Mesenchymal stem cell (in vitro differentiated cells and primary cell): ENCODE measurements around the gene TOR4A.

Experiments used
- DNase-seq: peaks from one replicate; pipeline ENCODE4 v3.0.0-alpha.2; 2013
- H2AFZ ChIP-seq: one replicate; pipeline ENCODE4 v1.6.1; 2013; ENCODE audit warnings: low read depth, mild to moderate bottlenecking, control low read depth, inconsistent platforms, low read length, moderate library complexity
- H2AK5ac ChIP-seq: 2 replicates; pipeline ENCODE4 v1.6.1; 2013; ENCODE audit warnings: low read length, moderate library complexity, mild to moderate bottlenecking, inconsistent platforms; ENCODE audit not compliant: severe bottlenecking
- H2BK120ac ChIP-seq: one replicate; pipeline ENCODE4 v1.6.1; 2013; ENCODE audit warnings: low read depth, mild to moderate bottlenecking, inconsistent platforms, low read length, moderate library complexity
- H2BK12ac ChIP-seq, 2 experiments: one replicate each; pipeline ENCODE4 v1.6.1; 2013; ENCODE audit warnings: inconsistent platforms in 2 of 2, low read length in 2 of 2, mild to moderate bottlenecking in 2 of 2, moderate library complexity in 2 of 2, control low read depth in 1 of 2
- H2BK15ac ChIP-seq: one replicate; pipeline ENCODE4 v1.6.1; 2013; ENCODE audit warnings: mild to moderate bottlenecking, low read depth, inconsistent platforms; ENCODE audit not compliant: poor library complexity, severe bottlenecking
- H2BK5ac ChIP-seq: 2 replicates; pipeline ENCODE4 v1.6.1; 2013; ENCODE audit warnings: low read depth, mild to moderate bottlenecking, low read length, control low read depth, inconsistent platforms; ENCODE audit not compliant: poor library complexity, severe bottlenecking
- H3K14ac ChIP-seq, 2 experiments: one replicate each; pipeline ENCODE4 v1.6.1; 2013; ENCODE audit warnings: inconsistent platforms in 2 of 2, low read length in 2 of 2, control low read depth in 1 of 2, mild to moderate bottlenecking in 1 of 2, moderate library complexity in 1 of 2
- H3K18ac ChIP-seq, 2 experiments: one replicate each; pipeline ENCODE4 v1.6.1; 2013; ENCODE audit warnings: inconsistent platforms in 2 of 2, low read length in 2 of 2, control low read depth in 1 of 2, low read depth in 1 of 2, mild to moderate bottlenecking in 1 of 2
- H3K23ac ChIP-seq, 2 experiments: one replicate each; pipeline ENCODE4 v1.6.1; 2013; ENCODE audit warnings: inconsistent platforms in 2 of 2, low read length in 2 of 2, mild to moderate bottlenecking in 2 of 2, moderate library complexity in 2 of 2, control low read depth in 1 of 2
- H3K27ac ChIP-seq: 2 replicates; pipeline ENCODE4 v1.5.1; 2013; ENCODE audit warnings: mild to moderate bottlenecking, moderate library complexity, low read length, control low read depth, inconsistent platforms; ENCODE audit not compliant: poor library complexity, severe bottlenecking
- H3K27me3 ChIP-seq, 2 experiments: 2 replicates each; pipeline versions ENCODE4 v1.6.1 to v1.7.0; 2013; ENCODE audit warnings: low read length in 2 of 2, mild to moderate bottlenecking in 2 of 2, moderate library complexity in 2 of 2, control low read depth in 1 of 2, inconsistent platforms in 1 of 2; ENCODE audit not compliant: control insufficient read depth in 1 of 2, insufficient read depth in 1 of 2
- H3K36me3 ChIP-seq, 2 experiments: 2 replicates each; pipeline versions ENCODE4 v1.6.1 to v1.7.0; 2013; ENCODE audit warnings: low read length in 2 of 2, control low read depth in 1 of 2, inconsistent platforms in 1 of 2, low read depth in 1 of 2, mild to moderate bottlenecking in 1 of 2; ENCODE audit not compliant: insufficient read depth in 2 of 2, control insufficient read depth in 1 of 2
- H3K4ac ChIP-seq, 2 experiments: one replicate each; pipeline ENCODE4 v1.6.1; 2013; ENCODE audit warnings: inconsistent platforms in 2 of 2, low read length in 2 of 2, mild to moderate bottlenecking in 2 of 2, moderate library complexity in 2 of 2, control low read depth in 1 of 2, low read depth in 1 of 2
- H3K4me1 ChIP-seq: 2 replicates; pipeline ENCODE4 v1.6.1; 2013; ENCODE audit warnings: low read depth, low read length, control low read depth; ENCODE audit not compliant: control insufficient read depth, insufficient read depth
- H3K4me2 ChIP-seq: 2 replicates; pipeline ENCODE4 v1.6.1; 2013; ENCODE audit warnings: low read length, mild to moderate bottlenecking, inconsistent platforms; ENCODE audit not compliant: poor library complexity, severe bottlenecking
- H3K4me3 ChIP-seq, 2 experiments: 2 replicates each; pipeline versions ENCODE4 v1.5.1 to v1.7.0; 2013; ENCODE audit warnings: low read length in 2 of 2, mild to moderate bottlenecking in 2 of 2, control low read depth in 1 of 2, low read depth in 1 of 2; ENCODE audit not compliant: insufficient read depth in 1 of 2
- H3K79me1 ChIP-seq: replicated peaks from 2 replicates; pipeline ENCODE4 v1.6.1; 2013; ENCODE audit warnings: mild to moderate bottlenecking, control low read depth, low read length, inconsistent platforms; ENCODE audit not compliant: poor library complexity, severe bottlenecking
- H3K9ac ChIP-seq: 2 replicates; pipeline ENCODE4 v1.7.0; 2013; ENCODE audit warnings: mild to moderate bottlenecking, low read length, moderate library complexity
- H3K9me3 ChIP-seq: 2 replicates; pipeline ENCODE4 v1.7.0; 2013; ENCODE audit warnings: mild to moderate bottlenecking, low read length; ENCODE audit not compliant: control insufficient read depth
- H4K8ac ChIP-seq: one replicate; pipeline ENCODE4 v1.6.1; 2013; ENCODE audit warnings: inconsistent platforms, mild to moderate bottlenecking, low read length, moderate library complexity
- H4K91ac ChIP-seq: one replicate; pipeline ENCODE4 v1.6.1; 2013; ENCODE audit warnings: mild to moderate bottlenecking, low read length, inconsistent platforms
- WGBS: methylation state at CpG from one replicate; pipeline ENCODE4 v1.1.7; 2013; ENCODE audit warnings: mixed read lengths; 5-methylcytosine and 5-hydroxymethylcytosine counted together

The TOR4A gene

GRCh38 chr9:137272241-137273094, 5.1 kb upstream of the TOR4A start:
- Histone ChIP-seq H3K27ac (no peak overlapping the region), H4K91ac (peak overlapping the region; percentile 57), H3K4me3 (no peak overlapping the region), H3K27me3 (no peaks in the 10 kb centered on the region), H2BK5ac (no peak overlapping the region), H3K4ac (peak overlapping the region in 1 of 2 experiments; percentile 59), H3K4me2 (no peak overlapping the region), H3K79me1 (peaks cover 39% of the 10 kb centered on the region), H3K18ac (peak overlapping the region in 1 of 2 experiments; percentile 51), H3K4me1 (peaks cover 43% of the 10 kb centered on the region), H2BK15ac (no peak overlapping the region), H4K8ac (no peak overlapping the region), H3K23ac (no peak overlapping the region), H3K14ac (no peak overlapping the region), H2AK5ac (no peak overlapping the region), H2BK120ac (peak overlapping the region; percentile 42), H3K9me3 (no peaks in the 10 kb centered on the region), H3K36me3 (peaks cover 52 to 70% of the 10 kb centered on the region in 2 experiments), H3K9ac (no peak overlapping the region), H2AFZ (no peak overlapping the region), H2BK12ac (no peak overlapping the region)
- WGBS = 94% methylated on average over 39 of the region's 39 CpGs
- DNase-seq = no peak

- H4K91ac ChIP-seq = peak overlapping the region; percentile 44
- no peak overlapping the region for H4K8ac ChIP-seq
- WGBS = 82% methylated on average over 13 of the region's 13 CpGs
- no peak overlapping the region for H2BK12ac ChIP-seq
- no peak overlapping the region for H3K23ac ChIP-seq
- no peak overlapping the region for H3K18ac ChIP-seq
- peaks cover 46 to 64% of the 10 kb centered on the region in 2 experiments for H3K36me3 ChIP-seq
- no peak overlapping the region for H3K27ac ChIP-seq
- DNase-seq = no peak
- H2AK5ac ChIP-seq = no peak overlapping the region
- H2BK15ac ChIP-seq = no peak overlapping the region
- H2BK120ac ChIP-seq = no peak overlapping the region
- peaks cover 41% of the 10 kb centered on the region for H3K4me1 ChIP-seq
- H3K27me3 ChIP-seq = peaks cover 0 to 6% of the 10 kb centered on the region in 2 experiments
- no peak overlapping the region for H3K9ac ChIP-seq
- H3K9me3 ChIP-seq = no peaks in the 10 kb centered on the region
- H3K4me2 ChIP-seq = no peak overlapping the region
- no peak overlapping the region for H3K4ac ChIP-seq
- H3K79me1 ChIP-seq = peaks cover 34% of the 10 kb centered on the region
- H2AFZ ChIP-seq = no peak overlapping the region
- no peak overlapping the region for H3K14ac ChIP-seq
- H3K4me3 ChIP-seq = no peak overlapping the region
- H2BK5ac ChIP-seq = no peak overlapping the region
Measured at GRCh38 chr9:137273095-137273490, 4.4 kb upstream of the TOR4A start.

GRCh38 chr9:137273611-137274320, 3.8 kb upstream of the TOR4A start:
- WGBS = 92% methylated on average over 15 of the region's 15 CpGs
- DNase-seq = no peak
- Histone ChIP-seq H3K36me3 (peaks cover 39 to 63% of the 10 kb centered on the region in 2 experiments), H3K27me3 (peaks cover 0 to 10% of the 10 kb centered on the region in 2 experiments), H2BK120ac (peak overlapping the region; percentile 21), H3K23ac (peak overlapping the region in 1 of 2 experiments; percentile 48), H2BK15ac (no peak overlapping the region), H2AFZ (no peak overlapping the region), H4K91ac (peak overlapping the region; percentile 56), H2BK12ac (no peak overlapping the region), H3K4me1 (peaks cover 46% of the 10 kb centered on the region), H3K4me2 (no peak overlapping the region), H2AK5ac (no peak overlapping the region), H4K8ac (peak overlapping the region; percentile 7), H3K9ac (no peak overlapping the region), H3K4me3 (no peak overlapping the region), H3K18ac (no peak overlapping the region), H3K4ac (no peak overlapping the region), H3K9me3 (no peaks in the 10 kb centered on the region), H3K14ac (no peak overlapping the region), H3K79me1 (peaks cover 33% of the 10 kb centered on the region), H2BK5ac (no peak overlapping the region), H3K27ac (no peak overlapping the region)

GRCh38 chr9:137275203-137275587, 2.3 kb upstream of the TOR4A start:
- H3K4me3 ChIP-seq = no peak overlapping the region
- 92% methylated on average over 10 of the region's 10 CpGs for WGBS

More at GRCh38 chr9:137275203-137275587, 2.3 kb upstream of the TOR4A start:
- Histone ChIP-seq H3K9ac (no peak overlapping the region), H3K4ac (peak overlapping the region; percentile 29 to 45), H2AK5ac (no peak overlapping the region), H3K27ac (no peak overlapping the region), H2BK5ac (no peak overlapping the region), H4K91ac (peak overlapping the region; percentile 99), H3K23ac (peak overlapping the region in 1 of 2 experiments; percentile 2), H3K27me3 (peaks cover 0 to 23% of the 10 kb centered on the region in 2 experiments), H3K18ac (peak overlapping the region; percentile 13 to 98), H2BK15ac (peak overlapping the region; percentile 73), H2AFZ (no peak overlapping the region), H3K36me3 (peaks cover 27 to 64% of the 10 kb centered on the region in 2 experiments), H2BK12ac (peak overlapping the region in 1 of 2 experiments; percentile 97), H3K79me1 (peaks cover 39% of the 10 kb centered on the region), H3K14ac (no peak overlapping the region), H3K4me2 (no peak overlapping the region), H4K8ac (peak overlapping the region; percentile 16), H3K4me1 (peaks cover 53% of the 10 kb centered on the region), H3K9me3 (no peaks in the 10 kb centered on the region), H2BK120ac (peak overlapping the region; percentile 64)
- no peak for DNase-seq
